ENCODE results near the gene PLCB3.

DNA sequence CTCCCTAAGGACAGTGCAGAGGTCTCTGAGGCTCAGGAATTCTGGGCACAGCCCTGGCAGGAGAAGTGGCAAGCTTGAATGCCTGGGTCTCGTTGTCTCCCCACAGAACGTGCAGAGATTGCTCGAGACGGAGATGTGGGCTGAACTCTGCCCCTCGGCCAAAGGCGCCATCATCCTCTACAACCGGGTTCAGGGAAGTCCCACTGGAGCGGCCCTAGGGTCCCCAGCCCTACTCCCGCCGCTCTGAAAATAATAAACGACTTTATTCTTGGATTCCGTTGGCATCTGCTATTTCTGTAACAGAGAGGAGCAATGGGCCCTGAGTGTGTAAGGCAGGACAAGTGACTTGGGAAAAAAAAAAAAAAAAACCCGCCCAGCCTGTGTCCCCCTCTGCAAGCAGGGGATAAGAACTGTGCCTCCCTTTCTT, 21.6 kb upstream of the PLCB3 start:
- TF ChIP-seq, protein P1, sequence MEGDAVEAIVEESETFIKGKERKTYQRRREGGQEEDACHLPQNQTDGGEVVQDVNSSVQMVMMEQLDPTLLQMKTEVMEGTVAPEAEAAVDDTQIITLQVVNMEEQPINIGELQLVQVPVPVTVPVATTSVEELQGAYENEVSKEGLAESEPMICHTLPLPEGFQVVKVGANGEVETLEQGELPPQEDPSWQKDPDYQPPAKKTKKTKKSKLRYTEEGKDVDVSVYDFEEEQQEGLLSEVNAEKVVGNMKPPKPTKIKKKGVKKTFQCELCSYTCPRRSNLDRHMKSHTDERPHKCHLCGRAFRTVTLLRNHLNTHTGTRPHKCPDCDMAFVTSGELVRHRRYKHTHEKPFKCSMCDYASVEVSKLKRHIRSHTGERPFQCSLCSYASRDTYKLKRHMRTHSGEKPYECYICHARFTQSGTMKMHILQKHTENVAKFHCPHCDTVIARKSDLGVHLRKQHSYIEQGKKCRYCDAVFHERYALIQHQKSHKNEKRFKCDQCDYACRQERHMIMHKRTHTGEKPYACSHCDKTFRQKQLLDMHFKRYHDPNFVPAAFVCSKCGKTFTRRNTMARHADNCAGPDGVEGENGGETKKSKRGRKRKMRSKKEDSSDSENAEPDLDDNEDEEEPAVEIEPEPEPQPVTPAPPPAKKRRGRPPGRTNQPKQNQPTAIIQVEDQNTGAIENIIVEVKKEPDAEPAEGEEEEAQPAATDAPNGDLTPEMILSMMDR (conservative IDR thresholded peaks at IDR 0.05 in 1 of 2, IDR thresholded peaks at IDR 0.05 in 1 of 2; ENCODE audit: low read depth in 1 of 2, low read length in 2 of 2), result no peak
- TF ChIP-seq EZH2 (IDR thresholded peaks at IDR 0.05; ENCODE audit: low read length, missing control alignments), result no peak

Measured in fibroblast of lung (primary cell).